Nucleus accumbens (tissue), 56 donors: ENCODE data around the gene TPRG1L.
A peak's percentile ranks its signal among the peaks of the same experiment; 100 is the strongest.

Experiments
- DNase-seq, 56 donors: peaks; one replicate each; lab custom pipeline; 2025; lab: John Stamatoyannopoulos, UW

TPRG1L gene

DNA sequence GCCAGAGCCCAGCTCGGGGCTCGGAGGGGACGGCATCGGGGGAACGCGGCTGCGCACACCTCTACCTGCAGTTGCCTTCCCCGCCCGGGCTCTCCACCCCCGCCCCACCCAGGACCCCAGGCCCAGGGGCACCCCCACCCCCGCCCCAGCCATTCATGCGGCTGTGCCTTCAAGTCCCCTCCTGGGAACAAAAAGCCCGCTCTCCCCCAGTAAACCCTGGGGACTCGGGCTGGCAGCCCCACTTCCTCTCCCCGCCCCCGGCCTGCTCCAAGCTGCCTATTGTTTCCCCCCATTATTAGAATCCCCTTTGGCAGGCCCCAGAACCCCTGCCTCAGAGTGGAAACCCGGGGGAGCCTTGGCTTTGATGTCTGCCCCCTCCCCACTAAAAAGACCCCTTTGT lies 31.5 kb upstream of the TPRG1L start:
- no peak for DNase-seq

DNA sequence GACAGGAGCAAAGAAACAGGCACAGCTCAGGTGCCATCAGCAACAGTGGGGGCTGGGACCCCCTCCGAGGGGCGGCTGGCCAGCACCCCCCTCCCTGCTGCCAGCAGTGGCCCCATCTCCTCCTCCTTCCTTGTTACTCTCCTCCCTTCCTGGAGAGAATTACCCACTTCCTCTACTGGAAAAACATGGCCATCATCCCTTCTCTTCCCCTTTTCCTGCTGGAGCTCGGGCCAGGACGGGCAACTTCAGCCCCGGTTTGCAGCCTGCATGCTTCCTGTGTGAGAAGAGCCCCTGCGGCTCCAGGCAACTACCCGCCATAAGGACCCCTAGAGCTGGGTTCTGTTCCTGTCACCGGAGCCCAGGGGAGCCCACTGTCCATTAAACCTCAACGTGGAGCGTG lies 31.1 kb upstream of the TPRG1L start:
- DNase-seq = no peak

- DNase-seq = peak in 4 of 56 donors; percentile 17 to 67 (median 38)
Measured at GRCh38 chr1:3594706-3595377, 30.0 kb upstream of the TPRG1L start.

GRCh38 chr1:3595949-3596348 lies 28.9 kb upstream of the TPRG1L start:
- no peak for DNase-seq

- no peak for DNase-seq
Measured at GRCh38 chr1:3596663-3597598, 27.9 kb upstream of the TPRG1L start.

- DNase-seq = no peak
Measured at GRCh38 chr1:3597599-3597964, 27.2 kb upstream of the TPRG1L start.

GRCh38 chr1:3598051-3598491 lies 26.7 kb upstream of the TPRG1L start:
- peak in 3 of 56 donors; percentile 28 to 54 (median 30) for DNase-seq

GRCh38 chr1:3598522-3599285 lies 26.1 kb upstream of the TPRG1L start:
- DNase-seq = no peak

- peak in 4 of 56 donors; percentile 19 to 57 (median 31) for DNase-seq
Measured at GRCh38 chr1:3599286-3599811, 25.5 kb upstream of the TPRG1L start.

DNA sequence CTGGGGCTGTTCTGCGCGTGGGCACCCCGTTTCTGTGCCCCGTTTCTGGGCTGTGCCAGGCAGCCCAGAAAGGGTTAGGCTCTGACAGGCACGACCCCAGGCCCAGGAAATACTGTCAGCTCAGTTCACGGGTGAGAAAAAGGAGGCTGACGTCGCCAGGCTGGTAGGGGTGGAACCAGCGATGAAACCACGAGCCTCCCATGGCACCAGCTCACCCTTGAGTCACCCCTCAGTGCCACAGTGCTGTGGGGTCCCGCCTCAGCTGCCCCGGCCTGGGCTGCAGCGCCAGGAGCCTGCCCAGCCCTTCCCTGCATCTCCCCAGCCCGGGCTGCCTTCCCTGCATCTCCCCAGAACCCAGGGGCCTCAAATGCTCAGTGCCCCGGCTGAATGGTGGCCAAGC lies 25.0 kb upstream of the TPRG1L start:
- DNase-seq = no peak

DNA sequence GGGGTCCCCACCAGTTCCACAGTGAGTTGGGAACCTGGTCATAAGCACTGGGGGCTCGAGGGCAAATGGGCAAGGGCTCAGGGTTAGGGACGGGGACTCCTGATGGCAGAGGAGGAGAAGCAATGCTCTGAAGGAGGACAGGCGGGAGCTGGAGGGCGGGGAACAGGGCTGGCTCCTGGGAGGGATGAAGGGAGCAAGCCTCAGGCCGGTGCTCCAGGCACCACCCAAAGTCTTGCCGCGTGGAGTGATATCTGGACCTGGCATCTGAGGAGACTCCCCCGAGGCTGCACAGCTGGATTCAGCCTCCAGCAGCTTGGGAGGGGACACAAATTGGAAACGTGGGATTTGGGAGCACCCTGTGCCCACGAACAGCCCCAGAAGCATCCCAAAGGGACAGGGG lies 24.5 kb upstream of the TPRG1L start:
- no peak for DNase-seq

- DNase-seq = peak in 13 of 56 donors; percentile 14 to 81 (median 36)
Measured at GRCh38 chr1:3601743-3602142, 23.1 kb upstream of the TPRG1L start.

DNA sequence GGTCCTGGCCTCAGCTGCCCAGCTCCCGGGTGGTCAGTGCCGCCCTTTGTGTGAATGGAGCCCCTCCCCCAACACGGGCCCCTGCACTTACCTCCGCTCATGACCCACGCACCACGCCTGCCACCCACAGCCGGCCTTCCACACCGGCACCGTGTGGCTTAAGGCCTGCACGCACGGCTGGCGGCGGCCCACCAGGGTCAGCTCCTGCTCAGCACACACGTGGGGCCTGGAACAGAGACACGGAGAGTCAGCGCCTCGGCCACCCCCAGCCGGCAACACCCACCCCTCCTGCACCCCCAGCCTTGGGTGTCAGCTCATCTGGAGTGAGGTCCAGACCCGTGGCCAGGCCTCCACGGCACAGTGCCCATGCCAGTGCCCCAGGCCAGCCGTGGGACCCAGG lies 22.4 kb upstream of the TPRG1L start:
- no peak for DNase-seq

DNA sequence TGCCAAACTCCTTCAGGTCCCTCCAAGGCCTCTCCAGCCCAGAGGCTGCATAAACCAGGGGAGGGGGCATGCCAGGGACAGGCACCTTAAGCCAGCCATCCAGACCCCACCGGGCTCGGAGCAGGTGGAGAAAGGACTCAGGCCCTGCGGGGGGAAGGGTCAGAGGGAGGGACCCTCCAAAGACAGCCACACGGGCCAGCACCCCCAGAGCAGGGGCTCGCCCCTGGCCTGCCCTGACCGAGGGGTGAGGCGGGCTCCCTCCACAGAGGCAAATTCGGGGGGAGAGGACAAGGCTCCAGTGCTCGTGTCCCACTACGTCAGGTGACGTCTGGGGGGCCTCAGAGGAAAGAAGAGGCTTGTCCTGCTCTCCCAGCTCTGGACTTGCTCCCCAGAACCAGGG lies 21.7 kb upstream of the TPRG1L start:
- no peak for DNase-seq

GRCh38 chr1:3603571-3604467 lies 21.0 kb upstream of the TPRG1L start:
- DNase-seq = no peak

- no peak for DNase-seq
Measured at GRCh38 chr1:3604468-3604974, 20.3 kb upstream of the TPRG1L start.

- DNase-seq = no peak
Measured at GRCh38 chr1:3604997-3605823, 19.6 kb upstream of the TPRG1L start.
